ENCODE results near the gene SUPT3H. TPM values are rescaled to one million over a fixed set of nuclear protein-coding genes. Genes with fewer than 3 reads are reported as not detected.

The SUPT3H gene
- polyA plus RNA-seq, 1 donor (not counting 4 experiments of a cell fraction or from before 2014, with no cell fraction given), result 7.6 TPM

- DNase-seq (ENCODE audit: low read depth, low spot score), result no peak
- H3K27me3 ChIP-seq (ENCODE audit: control insufficient read depth, extremely low read depth, insufficient read depth, low read length), result no peaks in the 10 kb centered on the region
- H3K4me3 ChIP-seq (ENCODE audit: control insufficient read depth in 2 of 3, extremely low read depth in 1 of 3, insufficient read depth in 2 of 3, low read depth in 1 of 3, low read length in 3 of 3), result no peak overlapping the region
- no peaks in the 10 kb centered on the region for H3K79me2 ChIP-seq (ENCODE audit: control insufficient read depth, insufficient read depth, low read length)
- H3K9me1 ChIP-seq (ENCODE audit: control insufficient read depth, extremely low read depth, insufficient read depth, low read length), result no peaks in the 10 kb centered on the region
- no peak overlapping the region for H3K9ac ChIP-seq (ENCODE audit: control insufficient read depth, extremely low read depth, insufficient read depth, low read length)
- no peak for TF ChIP-seq EZH2 (IDR thresholded peaks at IDR 0.05; ENCODE audit: low read length)
- TF ChIP-seq CTCF (optimal IDR thresholded peaks at IDR 0.05 in 1 of 3, IDR thresholded peaks at IDR 0.05 in 1 of 3, conservative IDR thresholded peaks at IDR 0.05 in 1 of 3; ENCODE audit: extremely low read depth in 1 of 3, insufficient read depth in 2 of 3, low read length in 3 of 3), result no peak
- no peak overlapping the region for H3K4me2 ChIP-seq (ENCODE audit: control insufficient read depth, extremely low read depth, insufficient read depth, low read depth, low read length)
- no peaks in the 10 kb centered on the region for H3K9me3 ChIP-seq (ENCODE audit: control insufficient read depth, low read depth, low read length)
- H2AFZ ChIP-seq (ENCODE audit: control insufficient read depth, low read length), result no peak overlapping the region
- H3K36me3 ChIP-seq (ENCODE audit: control insufficient read depth in 2 of 2, extremely low read depth in 1 of 2, insufficient read depth in 2 of 2, low read length in 2 of 2), result no peaks in the 10 kb centered on the region
- H4K20me1 ChIP-seq (ENCODE audit: control insufficient read depth, extremely low read depth, insufficient read depth, low read length), result no peaks in the 10 kb centered on the region
- no peak overlapping the region for H3K27ac ChIP-seq (ENCODE audit: control insufficient read depth, insufficient read depth, low read length)
- no peak for FAIRE-seq
- dilution Hi-C loops (cut with MboI; ENCODE audit: extremely low pct_ligation_motif_present, low sequenced_read_pairs), result no loop called here
- no peaks in the 10 kb centered on the region for H3K4me1 ChIP-seq (ENCODE audit: control insufficient read depth, extremely low read depth, insufficient read depth, low read length)
Measured at GRCh38 chr6:44854712-44855443, 522.9 kb downstream of the SUPT3H start.

GRCh38 chr6:44851176-44851575 lies 526.6 kb downstream of the SUPT3H start:
- no peaks in the 10 kb centered on the region for H3K27me3 ChIP-seq (ENCODE audit: control insufficient read depth, extremely low read depth, insufficient read depth, low read length)
- TF ChIP-seq CTCF (optimal IDR thresholded peaks at IDR 0.05 in 1 of 3, IDR thresholded peaks at IDR 0.05 in 1 of 3, conservative IDR thresholded peaks at IDR 0.05 in 1 of 3; ENCODE audit: extremely low read depth in 1 of 3, insufficient read depth in 2 of 3, low read length in 3 of 3) (no peak), EZH2 (IDR thresholded peaks at IDR 0.05; ENCODE audit: low read length) (no peak)
- no peak for FAIRE-seq

More at GRCh38 chr6:44851176-44851575, 526.6 kb downstream of the SUPT3H start:
- no peak overlapping the region for H3K4me2 ChIP-seq (ENCODE audit: control insufficient read depth, extremely low read depth, insufficient read depth, low read depth, low read length)
- no peaks in the 10 kb centered on the region for H3K79me2 ChIP-seq (ENCODE audit: control insufficient read depth, insufficient read depth, low read length)
- H3K36me3 ChIP-seq (ENCODE audit: control insufficient read depth in 2 of 2, extremely low read depth in 1 of 2, insufficient read depth in 2 of 2, low read length in 2 of 2), result no peaks in the 10 kb centered on the region
- no peak overlapping the region for H3K4me3 ChIP-seq (ENCODE audit: control insufficient read depth in 2 of 3, extremely low read depth in 1 of 3, insufficient read depth in 2 of 3, low read depth in 1 of 3, low read length in 3 of 3)
- dilution Hi-C loops (cut with MboI; ENCODE audit: extremely low pct_ligation_motif_present, low sequenced_read_pairs), result no loop called here
- H3K9me3 ChIP-seq (ENCODE audit: control insufficient read depth, low read depth, low read length), result no peaks in the 10 kb centered on the region
- no peaks in the 10 kb centered on the region for H4K20me1 ChIP-seq (ENCODE audit: control insufficient read depth, extremely low read depth, insufficient read depth, low read length)
- no peak overlapping the region for H3K9ac ChIP-seq (ENCODE audit: control insufficient read depth, extremely low read depth, insufficient read depth, low read length)
- H2AFZ ChIP-seq (ENCODE audit: control insufficient read depth, low read length), result no peak overlapping the region
- no peaks in the 10 kb centered on the region for H3K4me1 ChIP-seq (ENCODE audit: control insufficient read depth, extremely low read depth, insufficient read depth, low read length)
- H3K27ac ChIP-seq (ENCODE audit: control insufficient read depth, insufficient read depth, low read length), result no peak overlapping the region
- no peaks in the 10 kb centered on the region for H3K9me1 ChIP-seq (ENCODE audit: control insufficient read depth, extremely low read depth, insufficient read depth, low read length)
- no peak for DNase-seq (ENCODE audit: low read depth, low spot score)
